GM12891 (cell line): ENCODE data around the gene NINJ1.

ENCODE experiments used
- POLR2A ChIP-seq: IDR thresholded peaks from 2 replicates; pipeline ENCODE4 v1.6.1; 2011; ENCODE audit warnings: low read depth, low read length, control low read depth
- POLR2AphosphoS5 ChIP-seq: IDR thresholded peaks from 2 replicates; pipeline ENCODE4 v1.6.1; 2011; ENCODE audit warnings: low read depth, low read length, control low read depth

GRCh38 chr9:93134015-93134739 is at the start of gene NINJ1:
- peak; percentile 77 for TF ChIP-seq POLR2A
- peak; percentile 63 for TF ChIP-seq POLR2AphosphoS5
